H54 (cell line): ENCODE data around the gene MRPS10.
"Not testable (repeated sequence)": the region's sequence is repeated elsewhere in the genome, so short reads cannot be mapped to it uniquely, and the experiment has no call there.

ENCODE experiments used
- DNase-seq: peaks from one replicate; pipeline ENCODE4 v3.0.0; 2011; ENCODE audit warnings: low spot score, mixed read lengths; ENCODE audit not compliant: insufficient read length
- FAIRE-seq: peaks from 3 replicates; lab custom pipeline; 2011; peaks lifted over from hg19 to GRCh38; lab: Jason Lieb, UNC
- POLR2A ChIP-seq: IDR thresholded peaks from 2 replicates; pipeline ENCODE4 v1.6.1; 2011; ENCODE audit warnings: low read depth, mild to moderate bottlenecking, low read length

The MRPS10 gene

GRCh38 chr6:42184475-42184874, 33.2 kb downstream of the MRPS10 start:
- no peak for FAIRE-seq
- no peak for TF ChIP-seq POLR2A
- no peak for DNase-seq

DNA sequence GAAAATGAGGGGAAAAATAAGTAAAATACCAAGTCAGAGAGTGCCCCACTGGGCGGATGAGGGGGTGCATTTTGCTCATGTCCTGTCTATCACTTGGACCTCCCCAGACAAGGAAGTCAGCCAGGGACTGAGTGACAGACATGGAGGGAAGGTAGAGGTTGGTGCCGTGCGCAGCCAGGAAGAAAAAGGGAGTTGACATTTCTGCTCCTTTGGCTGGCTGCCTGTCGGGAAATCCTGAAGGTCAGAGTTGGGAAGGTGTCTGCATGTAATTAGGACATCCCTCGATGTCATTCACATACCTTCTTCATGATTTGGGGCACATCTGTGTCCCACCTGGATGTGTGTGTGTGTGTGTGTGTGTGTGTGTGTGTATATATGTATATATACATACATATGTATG, 35.6 kb downstream of the MRPS10 start:
- DNase-seq (no peak), FAIRE-seq (no peak)
- TF ChIP-seq POLR2A: no peak

DNA sequence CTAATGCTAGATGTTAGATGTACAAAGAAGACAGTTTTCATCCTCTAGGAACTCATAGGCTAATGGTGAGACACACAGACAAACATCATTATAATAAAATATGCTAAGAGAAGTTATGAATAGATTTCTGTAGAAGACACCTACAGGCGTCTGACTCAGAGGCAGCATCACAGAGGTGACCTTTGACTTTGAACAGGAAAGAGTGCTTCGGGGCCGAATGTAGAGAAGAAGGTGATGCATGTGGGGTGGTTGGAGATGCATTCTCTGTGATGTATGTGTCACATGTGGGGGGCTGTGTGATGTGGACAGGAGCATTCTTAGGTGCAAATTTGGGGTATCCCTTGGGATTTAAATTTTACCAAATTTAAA, 37.7 kb downstream of the MRPS10 start:
- no peak for FAIRE-seq
- TF ChIP-seq POLR2A: no peak
- DNase-seq: no peak

DNA sequence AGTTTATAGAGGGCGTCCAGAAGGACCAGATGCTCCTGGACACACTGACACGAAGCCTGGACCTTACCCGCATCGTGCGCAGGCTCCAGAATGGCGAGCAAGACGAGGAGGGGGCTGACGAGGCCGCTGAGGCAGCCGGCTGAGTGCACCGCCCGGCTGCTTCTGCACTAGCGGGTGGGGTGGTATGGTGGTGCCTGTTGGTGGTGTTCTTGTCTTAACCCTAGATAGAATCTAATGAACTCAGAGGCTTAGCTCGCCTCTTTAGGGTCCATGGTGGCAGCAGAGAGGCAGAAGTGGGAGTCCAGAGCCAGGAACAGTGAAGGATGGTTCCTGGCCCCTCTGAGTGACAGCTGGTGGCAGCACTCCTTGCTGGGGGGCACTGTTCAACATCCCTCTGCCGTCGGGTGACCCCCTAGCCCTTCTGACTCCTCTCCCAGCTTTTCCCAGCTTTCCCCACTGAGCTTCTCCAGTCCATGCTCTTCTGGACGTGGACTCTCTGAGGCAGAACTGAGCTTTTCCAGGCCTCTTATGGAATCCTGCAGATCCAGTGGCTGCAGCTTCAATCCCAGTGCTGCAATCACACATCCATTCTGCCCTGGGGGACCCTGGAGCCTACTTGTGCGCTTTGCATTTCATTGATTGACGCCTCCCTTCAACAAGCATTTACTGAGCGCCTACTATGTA, 38.3 kb downstream of the MRPS10 start:
- no peak for FAIRE-seq

GRCh38 chr6:42177514-42178364, 39.9 kb downstream of the MRPS10 start:
- no peak for DNase-seq
- no peak for FAIRE-seq
- TF ChIP-seq POLR2A: no peak

More for the DNA sequence above, 38.3 kb downstream of the MRPS10 start:
- no peak for TF ChIP-seq POLR2A
- no peak for DNase-seq

DNA sequence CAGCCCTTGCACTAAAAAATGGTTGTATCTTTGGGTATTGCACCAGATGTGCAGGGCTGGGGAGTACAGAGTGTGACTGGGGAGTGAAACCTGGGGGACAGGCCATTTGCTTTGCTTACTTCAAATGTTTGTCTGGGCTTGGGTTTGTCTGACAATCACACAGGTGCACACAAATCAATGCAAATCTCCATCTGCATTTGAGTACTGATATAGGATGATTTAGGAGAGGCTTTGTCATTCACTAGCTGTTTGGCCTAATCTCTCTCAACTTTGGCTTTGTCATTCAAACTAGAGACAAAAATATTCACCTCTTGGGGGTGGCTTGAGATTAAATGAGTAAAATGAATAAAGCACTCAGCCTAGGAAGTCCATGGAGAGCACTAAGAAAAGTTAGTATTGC, 40.7 kb downstream of the MRPS10 start:
- FAIRE-seq: no peak
- DNase-seq: no peak
- TF ChIP-seq POLR2A: no peak

- DNase-seq (no peak), FAIRE-seq (no peak)
- TF ChIP-seq POLR2A: no peak
These were observed 41.8 kb downstream of the MRPS10 start for GRCh38 chr6:42175860-42176259.

DNA sequence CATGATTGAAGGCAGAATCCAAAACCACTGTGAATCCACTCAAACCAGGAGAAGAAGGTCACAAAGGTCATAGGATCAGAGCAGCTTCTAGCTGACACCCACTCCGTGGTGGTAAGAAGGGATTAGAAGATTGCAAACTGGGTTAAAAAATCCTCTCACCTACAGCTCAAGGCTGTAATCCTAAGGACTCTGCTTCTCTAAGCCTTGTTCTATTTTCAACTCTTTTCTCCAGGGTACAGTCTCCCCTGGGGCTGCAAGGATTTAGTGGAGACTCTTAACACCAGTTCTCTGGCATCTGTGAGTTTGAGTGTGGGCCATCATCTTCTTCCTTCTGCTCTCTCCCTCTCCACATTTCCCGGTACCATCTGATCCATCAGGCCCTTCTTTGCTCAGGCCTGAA, 44.6 kb downstream of the MRPS10 start, which contains the start of gene GUCA1A:
Gene GUCA1A, plus strand, starts transcription at position 264 of the 400 bp plus-strand sequence. CDS start 250 bp downstream, outside the sequence.
- no peak for DNase-seq
- no peak for TF ChIP-seq POLR2A
- FAIRE-seq: no peak

DNA sequence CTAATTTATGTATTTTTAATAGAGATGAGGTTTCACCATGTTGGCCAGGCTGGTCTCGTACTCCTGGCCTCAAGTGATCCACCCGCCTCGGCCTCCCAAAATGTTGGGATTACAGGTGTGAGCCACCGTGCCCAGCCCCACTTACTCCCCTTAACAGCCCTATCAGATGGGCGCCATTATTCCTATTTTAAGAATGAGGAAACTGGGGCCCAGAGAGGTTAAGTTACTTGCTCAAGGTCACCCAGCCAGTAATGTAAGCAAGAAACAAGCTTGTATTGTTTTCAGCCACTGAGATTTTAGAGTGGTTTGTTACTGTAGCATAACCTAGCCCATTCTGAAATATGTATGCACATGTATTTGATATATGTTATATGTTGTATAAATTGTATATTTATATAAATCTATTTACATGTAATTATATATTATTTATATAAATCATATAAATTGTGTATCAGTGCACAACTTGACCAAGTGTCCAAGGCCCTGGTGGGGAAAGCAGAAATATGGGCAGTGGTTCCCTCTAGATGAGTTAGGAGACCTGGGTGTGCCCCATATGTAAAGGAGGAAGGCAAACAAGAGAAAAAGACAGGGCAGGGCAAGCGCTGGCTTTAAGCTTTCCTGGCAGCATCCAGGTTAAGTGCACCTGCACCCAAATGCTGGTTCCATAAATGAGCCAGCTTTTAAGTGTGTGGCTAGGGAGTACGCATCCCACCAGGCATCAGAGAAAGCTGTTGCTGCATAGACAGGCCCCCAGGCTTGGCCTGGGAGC, 45.7 kb downstream of the MRPS10 start:
- TF ChIP-seq POLR2A: no peak
- FAIRE-seq (no peak), DNase-seq (no peak)

DNA sequence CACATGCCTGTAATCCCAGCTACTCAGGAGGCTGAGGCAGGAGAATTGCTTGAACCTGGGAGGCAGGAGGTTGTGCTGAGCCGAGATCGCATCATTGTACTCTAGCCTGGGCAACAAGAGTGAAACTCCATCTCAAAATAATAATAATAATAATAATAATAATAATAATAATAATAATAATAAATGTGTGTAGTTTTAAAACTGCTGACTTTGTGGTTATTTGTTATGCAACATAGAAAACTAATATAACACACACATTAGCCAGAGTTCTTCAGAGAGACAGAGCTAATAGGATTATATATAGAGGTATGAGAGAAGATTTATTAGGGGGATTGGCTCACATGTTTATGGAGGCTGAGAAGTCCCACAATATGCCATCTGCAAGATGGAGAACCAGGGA, 47.9 kb downstream of the MRPS10 start:
- not testable (repeated sequence) for DNase-seq, FAIRE-seq

DNA sequence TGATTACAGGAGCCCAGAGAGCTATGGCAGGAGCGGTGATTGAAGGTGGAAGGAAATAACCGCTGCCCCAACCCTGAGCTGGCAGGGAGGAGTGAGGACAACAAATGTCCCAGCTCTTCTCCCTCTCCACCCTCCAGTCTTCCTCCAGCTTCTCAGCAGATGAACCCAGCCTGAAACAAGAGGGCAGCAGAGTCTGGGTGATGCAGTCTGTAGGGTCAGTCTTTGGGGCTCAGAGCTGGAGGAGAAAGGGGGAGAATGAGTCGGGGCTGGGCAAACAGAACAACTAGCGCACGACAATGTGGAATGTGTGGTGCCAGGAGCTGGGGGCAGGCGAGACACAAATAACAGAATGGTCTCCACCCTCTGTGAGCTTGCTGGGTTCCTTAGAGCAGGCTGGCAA, 49.0 kb downstream of the MRPS10 start:
- FAIRE-seq (no peak), DNase-seq (no peak)
- TF ChIP-seq POLR2A: no peak

DNA sequence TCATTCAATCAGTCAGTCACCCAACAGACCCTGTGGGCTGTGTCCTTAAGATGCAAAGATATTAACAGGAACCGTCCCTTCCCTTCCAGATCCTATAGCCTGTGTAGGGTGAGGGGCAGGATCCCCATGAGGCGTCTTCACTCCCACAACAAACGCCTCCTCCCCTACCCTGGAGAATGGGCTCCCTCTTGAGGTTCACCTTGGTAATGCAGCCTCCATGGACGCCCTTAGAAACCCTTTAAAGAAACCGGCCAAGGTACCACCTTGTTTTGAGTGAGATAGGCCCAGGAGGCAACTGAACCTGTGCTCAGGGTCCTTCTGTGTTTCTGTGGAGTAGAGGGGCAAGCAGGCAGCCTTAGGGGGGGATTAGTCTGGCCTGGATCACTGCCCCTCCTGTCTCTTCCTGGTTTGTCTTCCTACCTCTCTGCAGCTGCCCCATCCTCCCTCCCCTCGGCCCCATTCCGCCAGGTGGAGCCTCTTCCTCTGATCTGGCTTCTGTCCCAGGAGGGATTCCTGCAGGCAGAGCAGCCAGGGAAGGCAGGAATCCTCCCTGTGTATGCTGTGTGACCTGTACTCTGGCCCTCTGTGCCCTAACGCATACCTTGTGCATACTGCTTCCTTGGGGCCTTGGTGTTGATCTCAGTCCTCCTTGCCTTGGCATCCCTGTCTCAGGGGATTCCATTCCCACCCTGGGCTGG, 51.1 kb downstream of the MRPS10 start:
- DNase-seq: peak; percentile 88
- TF ChIP-seq POLR2A: no peak
- FAIRE-seq: no peak

- DNase-seq: no peak
- FAIRE-seq: no peak
These were observed 52.6 kb downstream of the MRPS10 start for GRCh38 chr6:42165016-42165415.

More at GRCh38 chr6:42165016-42165415, 52.6 kb downstream of the MRPS10 start:
- no peak for TF ChIP-seq POLR2A
